ENCODE data around the gene UBR4.
"Not testable (repeated sequence)": the region's sequence is repeated elsewhere in the genome, so short reads cannot be mapped to it uniquely, and the experiment has no call there.

Gene UBR4

GRCh38 chr1:19209990-19210771 lies at the start of gene UBR4:
UBR4 (minus strand) TSS chr1:19210266; CDS start chr1:19210248, 18 bp downstream.
- no peaks in the 10 kb centered on the region for H3K9me3 ChIP-seq (replicated peaks; ENCODE audit: insufficient read depth, low read length)
- H3K9ac ChIP-seq (ENCODE audit: low read length) = peak within 1 kb of the TSS; percentile 86
- no peaks in the 10 kb centered on the region for H3K9me2 ChIP-seq (replicated peaks; ENCODE audit: insufficient read depth, low read length)
- peaks cover 96% of the 10 kb centered on the region for H3K79me2 ChIP-seq (ENCODE audit: low read length)
- peaks cover 22% of the 10 kb centered on the region for H3F3A ChIP-seq (ENCODE audit: insufficient read depth, low read length)
- TF ChIP-seq CTCF (IDR thresholded peaks at IDR 0.05; ENCODE audit: low read length) = no peak
- no peak for TF ChIP-seq EZH2 (optimal IDR thresholded peaks at IDR 0.05; ENCODE audit: low read depth, low read length)
- TF ChIP-seq EZH2phosphoT487 (IDR thresholded peaks at IDR 0.05; ENCODE audit: low read length) = no peak
- peak within 1 kb of the TSS; percentile 27 for H2AFZ ChIP-seq (ENCODE audit: low read length)
- peaks cover 6% of the 10 kb centered on the region; the same call in 1 of the 2 replicates for H4K20me1 ChIP-seq (ENCODE audit: insufficient read depth, low read length)
- no peaks in the 10 kb centered on the region for H3K27me3 ChIP-seq (replicated peaks; ENCODE audit: insufficient read depth, low read length)
- peak within 1 kb of the TSS; percentile 92 for H3K4me3 ChIP-seq (ENCODE audit: low read length)
- peaks cover 36% of the 10 kb centered on the region for H3K4me1 ChIP-seq (ENCODE audit: low read length)
- no peaks in the 10 kb centered on the region for H3K36me3 ChIP-seq (replicated peaks; ENCODE audit: insufficient read depth, low read length)
- peak within 1 kb of the TSS; percentile 80 for H3K27ac ChIP-seq (ENCODE audit: low read length)
- peak within 1 kb of the TSS; percentile 95 for H3K4me2 ChIP-seq (ENCODE audit: low read depth, low read length)
- peak; percentile 98 for DNase-seq

- H2AFZ ChIP-seq (ENCODE audit: low read length) = no peak overlapping the region
- H3K9me3 ChIP-seq (replicated peaks; ENCODE audit: insufficient read depth, low read length) = no peaks in the 10 kb centered on the region
- no peak overlapping the region for H3K4me3 ChIP-seq (ENCODE audit: low read length)
- peaks cover 5% of the 10 kb centered on the region for H3K4me1 ChIP-seq (ENCODE audit: low read length)
- peaks cover 12% of the 10 kb centered on the region for H3K36me3 ChIP-seq (replicated peaks; ENCODE audit: insufficient read depth, low read length)
- H3K27ac ChIP-seq (ENCODE audit: low read length) = no peak overlapping the region
- DNase-seq = no peak
- peaks cover 32% of the 10 kb centered on the region for H3K79me2 ChIP-seq (ENCODE audit: low read length)
- no peaks in the 10 kb centered on the region for H3K9me2 ChIP-seq (replicated peaks; ENCODE audit: insufficient read depth, low read length)
- H3K9ac ChIP-seq (ENCODE audit: low read length) = no peak overlapping the region
- H3F3A ChIP-seq (ENCODE audit: insufficient read depth, low read length) = peaks cover 6% of the 10 kb centered on the region; the same call in 1 of the 2 replicates
- no peak overlapping the region for H3K4me2 ChIP-seq (ENCODE audit: low read depth, low read length)
- peaks cover 6% of the 10 kb centered on the region; the same call in 1 of the 2 replicates for H4K20me1 ChIP-seq (ENCODE audit: insufficient read depth, low read length)
- TF ChIP-seq EZH2phosphoT487 (IDR thresholded peaks at IDR 0.05; ENCODE audit: low read length) (no peak), EZH2 (optimal IDR thresholded peaks at IDR 0.05; ENCODE audit: low read depth, low read length) (no peak), CTCF (IDR thresholded peaks at IDR 0.05; ENCODE audit: low read length) (no peak)
- no peaks in the 10 kb centered on the region for H3K27me3 ChIP-seq (replicated peaks; ENCODE audit: insufficient read depth, low read length)
Observed at GRCh38 chr1:19258353-19258752, 48.3 kb upstream of the UBR4 start.

- H4K20me1 ChIP-seq (ENCODE audit: insufficient read depth, low read length) = peaks cover 6% of the 10 kb centered on the region; the same call in 1 of the 2 replicates
- H3K27me3 ChIP-seq (replicated peaks; ENCODE audit: insufficient read depth, low read length) = no peaks in the 10 kb centered on the region
- no peak overlapping the region for H3K27ac ChIP-seq (ENCODE audit: low read length)
- no peak overlapping the region for H2AFZ ChIP-seq (ENCODE audit: low read length)
- H3K4me3 ChIP-seq (ENCODE audit: low read length) = no peak overlapping the region
- no peaks in the 10 kb centered on the region for H3K9me3 ChIP-seq (replicated peaks; ENCODE audit: insufficient read depth, low read length)
- no peak overlapping the region for H3K4me2 ChIP-seq (ENCODE audit: low read depth, low read length)
- no peak for DNase-seq
- no peak for TF ChIP-seq EZH2phosphoT487 (IDR thresholded peaks at IDR 0.05; ENCODE audit: low read length)
- no peak for TF ChIP-seq CTCF (IDR thresholded peaks at IDR 0.05; ENCODE audit: low read length)
- TF ChIP-seq EZH2 (optimal IDR thresholded peaks at IDR 0.05; ENCODE audit: low read depth, low read length) = no peak
- H3K9me2 ChIP-seq (replicated peaks; ENCODE audit: insufficient read depth, low read length) = no peaks in the 10 kb centered on the region
- H3K36me3 ChIP-seq (replicated peaks; ENCODE audit: insufficient read depth, low read length) = peaks cover 12% of the 10 kb centered on the region
- peaks cover 42% of the 10 kb centered on the region for H3K79me2 ChIP-seq (ENCODE audit: low read length)
- no peak overlapping the region for H3K9ac ChIP-seq (ENCODE audit: low read length)
- H3F3A ChIP-seq (ENCODE audit: insufficient read depth, low read length) = no peaks in the 10 kb centered on the region; the same call in 1 of the 2 replicates
- H3K4me1 ChIP-seq (ENCODE audit: low read length) = peaks cover 12% of the 10 kb centered on the region
Observed at GRCh38 chr1:19257178-19257914, 47.3 kb upstream of the UBR4 start.

- H3K9ac ChIP-seq (ENCODE audit: low read length); H3K9me2 ChIP-seq (replicated peaks; ENCODE audit: insufficient read depth, low read length); H2AFZ ChIP-seq (ENCODE audit: low read length); H3K27ac ChIP-seq (ENCODE audit: low read length); H4K20me1 ChIP-seq (ENCODE audit: insufficient read depth, low read length); H3K4me3 ChIP-seq (ENCODE audit: low read length); H3K9me3 ChIP-seq (replicated peaks; ENCODE audit: insufficient read depth, low read length); H3F3A ChIP-seq (ENCODE audit: insufficient read depth, low read length); H3K27me3 ChIP-seq (replicated peaks; ENCODE audit: insufficient read depth, low read length); H3K4me2 ChIP-seq (ENCODE audit: low read depth, low read length); DNase-seq: not testable (repeated sequence)
- peaks cover 52% of the 10 kb centered on the region for H3K79me2 ChIP-seq (ENCODE audit: low read length)
- peaks cover 12% of the 10 kb centered on the region for H3K4me1 ChIP-seq (ENCODE audit: low read length)
- H3K36me3 ChIP-seq (replicated peaks; ENCODE audit: insufficient read depth, low read length) = peaks cover 12% of the 10 kb centered on the region
Observed at GRCh38 chr1:19256301-19256700, 46.2 kb upstream of the UBR4 start.
